ENCODE results near the gene RCL1. TPM values are rescaled to one million over a fixed set of nuclear protein-coding genes. Genes with fewer than 3 reads are reported as not detected.

RCL1 gene
- total RNA-seq, 1 donor from 2014 or later = 28.3 TPM

Other genes starting within 250 kb of the RCL1 start
- gene PLPP6, start 130.7 kb upstream of the RCL1 start, total RNA-seq = 7.1 and 8.0 TPM in 2 replicates
- 0.14 and 0.27 TPM in 2 replicates for gene SPATA6L, start 126.5 kb upstream of the RCL1 start, total RNA-seq
- 10.3 and 10.8 TPM in 2 replicates for gene CDC37L1, start 113.4 kb upstream of the RCL1 start, total RNA-seq
- 28.9 and 29.4 TPM in 2 replicates for gene AK3, start 51.7 kb upstream of the RCL1 start, total RNA-seq
- 81.6 and 84.1 TPM in 2 replicates for gene JAK2, start 192.3 kb downstream of the RCL1 start, total RNA-seq